GM10266 (cell line): ENCODE measurements around the gene ZNF610.
"Not testable (repeated sequence)": the region's sequence is repeated elsewhere in the genome, so short reads cannot be mapped to it uniquely, and the experiment has no call there.

Source experiments
- DNase-seq: peaks from one replicate; pipeline ENCODE4 v3.0.0; 2012; ENCODE audit errors: extremely low spot score
- TF ChIP-seq, protein P1 (sequence below): IDR thresholded peaks from 2 replicates; pipeline ENCODE4 v1.5.1; 2012; ENCODE audit warnings: mild to moderate bottlenecking, low read depth; ENCODE audit not compliant: control insufficient read depth, insufficient read depth; ENCODE audit errors: missing control alignments

ZNF610 gene

DNA sequence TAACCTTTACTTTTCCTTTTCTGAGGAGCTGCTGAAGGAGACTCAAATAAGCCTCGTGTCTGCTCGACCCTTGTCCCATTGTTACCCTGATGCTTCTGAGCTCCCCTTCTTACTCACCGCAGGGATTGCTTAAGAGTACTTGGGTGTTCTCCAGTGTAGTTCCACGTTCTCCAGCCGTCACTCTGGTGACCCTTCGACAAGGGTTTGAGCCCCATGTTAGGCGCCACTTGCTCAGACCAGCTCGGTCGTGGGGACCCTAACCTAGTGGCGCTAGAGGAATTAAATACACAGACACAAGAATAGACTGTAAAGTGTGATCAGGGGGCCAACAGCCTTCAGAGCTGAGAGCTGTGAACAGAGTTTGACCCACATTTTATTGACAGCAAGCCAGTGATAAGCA, 28.8 kb upstream of the ZNF610 start:
- DNase-seq, result no peak
- TF ChIP-seq, protein P1, sequence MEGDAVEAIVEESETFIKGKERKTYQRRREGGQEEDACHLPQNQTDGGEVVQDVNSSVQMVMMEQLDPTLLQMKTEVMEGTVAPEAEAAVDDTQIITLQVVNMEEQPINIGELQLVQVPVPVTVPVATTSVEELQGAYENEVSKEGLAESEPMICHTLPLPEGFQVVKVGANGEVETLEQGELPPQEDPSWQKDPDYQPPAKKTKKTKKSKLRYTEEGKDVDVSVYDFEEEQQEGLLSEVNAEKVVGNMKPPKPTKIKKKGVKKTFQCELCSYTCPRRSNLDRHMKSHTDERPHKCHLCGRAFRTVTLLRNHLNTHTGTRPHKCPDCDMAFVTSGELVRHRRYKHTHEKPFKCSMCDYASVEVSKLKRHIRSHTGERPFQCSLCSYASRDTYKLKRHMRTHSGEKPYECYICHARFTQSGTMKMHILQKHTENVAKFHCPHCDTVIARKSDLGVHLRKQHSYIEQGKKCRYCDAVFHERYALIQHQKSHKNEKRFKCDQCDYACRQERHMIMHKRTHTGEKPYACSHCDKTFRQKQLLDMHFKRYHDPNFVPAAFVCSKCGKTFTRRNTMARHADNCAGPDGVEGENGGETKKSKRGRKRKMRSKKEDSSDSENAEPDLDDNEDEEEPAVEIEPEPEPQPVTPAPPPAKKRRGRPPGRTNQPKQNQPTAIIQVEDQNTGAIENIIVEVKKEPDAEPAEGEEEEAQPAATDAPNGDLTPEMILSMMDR, result no peak

DNA sequence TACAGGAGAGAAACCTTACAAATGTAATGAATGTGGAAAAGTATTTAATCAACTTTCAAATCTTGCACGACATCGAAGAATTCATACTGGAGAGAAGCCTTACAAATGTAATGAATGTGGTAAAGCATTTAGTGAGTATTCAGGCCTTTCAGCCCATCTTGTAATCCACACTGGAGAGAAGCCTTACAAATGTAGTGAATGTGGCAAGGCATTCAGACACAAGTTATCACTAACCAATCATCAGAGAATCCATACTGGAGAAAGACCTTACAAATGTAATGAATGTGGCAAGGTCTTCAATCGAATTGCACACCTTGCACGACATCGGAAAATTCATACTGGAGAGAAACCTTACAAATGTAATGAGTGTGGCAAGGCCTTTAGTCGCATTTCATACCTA, 13.6 kb upstream of the ZNF610 start:
- no peak for DNase-seq
- TF ChIP-seq, protein P1, result no peak

DNA sequence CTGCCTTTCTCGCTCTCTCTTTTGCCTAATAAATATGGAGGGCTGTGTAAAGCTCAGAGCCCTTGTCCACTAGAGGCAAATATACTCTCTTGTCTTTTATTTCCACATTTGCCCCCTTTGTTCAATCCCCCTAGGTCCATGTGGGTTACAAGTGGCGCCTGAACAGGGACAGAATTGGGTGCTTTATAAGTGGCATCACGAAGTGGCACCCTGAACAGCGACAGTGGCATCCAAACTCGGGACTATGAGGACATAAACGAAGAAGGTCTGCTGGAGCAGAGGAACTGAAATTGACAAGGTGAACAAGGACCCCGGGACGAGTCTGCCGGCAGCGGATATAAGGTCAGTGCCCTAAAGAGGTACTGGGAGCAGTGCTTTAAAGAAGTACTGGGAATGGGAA, 4.3 kb upstream of the ZNF610 start:
- TF ChIP-seq, protein P1, result no peak
- DNase-seq, result no peak

DNA sequence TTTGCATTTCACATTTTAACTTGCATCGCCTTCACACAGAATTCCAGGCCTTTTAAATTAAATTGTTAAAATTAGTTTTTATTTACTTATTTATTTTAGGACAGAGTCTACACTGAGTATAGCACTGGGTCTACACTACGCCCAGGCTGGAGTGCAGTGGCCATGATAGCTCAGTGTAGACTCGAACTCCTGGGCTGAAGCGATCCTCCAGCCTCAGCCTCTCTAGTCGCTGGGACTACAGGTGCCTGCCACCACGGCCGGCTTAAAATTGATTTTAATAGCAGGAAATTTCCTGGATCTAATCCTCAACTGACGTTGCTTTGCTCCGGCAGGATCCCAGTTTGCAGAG, 301 bp upstream of the ZNF610 start:
- no peak for DNase-seq
- TF ChIP-seq, protein P1, result no peak

DNA sequence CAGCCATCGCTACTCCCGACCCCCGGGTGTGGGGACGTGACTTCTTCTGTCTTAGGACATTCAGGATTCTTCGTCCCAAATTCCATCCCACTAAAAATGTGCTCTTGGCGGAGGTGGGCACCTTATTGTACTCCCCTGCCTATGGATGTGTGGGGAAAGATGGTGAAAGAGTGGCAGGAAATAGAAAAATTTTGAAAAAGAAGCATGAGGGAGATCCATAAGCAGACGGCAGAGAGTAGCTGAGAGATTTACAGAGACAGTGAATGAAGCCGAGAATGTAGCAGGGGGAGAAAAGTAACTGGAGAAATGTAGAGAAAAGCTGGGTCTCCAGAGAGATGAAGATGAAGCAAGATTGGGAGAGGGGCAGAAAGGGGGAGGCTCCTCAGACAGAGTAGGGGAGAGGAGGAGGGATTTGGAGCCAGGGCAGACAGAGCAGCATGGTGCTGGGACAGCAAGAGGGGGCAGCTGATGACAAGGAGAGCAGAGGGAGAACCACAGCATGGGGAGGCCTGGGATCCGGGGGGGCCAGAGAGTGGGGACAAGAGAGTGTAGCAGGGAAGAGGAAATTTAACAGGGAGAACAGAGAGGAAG, 843 bp downstream of the ZNF610 start:
- TF ChIP-seq, protein P1, result no peak
- no peak for DNase-seq

DNA sequence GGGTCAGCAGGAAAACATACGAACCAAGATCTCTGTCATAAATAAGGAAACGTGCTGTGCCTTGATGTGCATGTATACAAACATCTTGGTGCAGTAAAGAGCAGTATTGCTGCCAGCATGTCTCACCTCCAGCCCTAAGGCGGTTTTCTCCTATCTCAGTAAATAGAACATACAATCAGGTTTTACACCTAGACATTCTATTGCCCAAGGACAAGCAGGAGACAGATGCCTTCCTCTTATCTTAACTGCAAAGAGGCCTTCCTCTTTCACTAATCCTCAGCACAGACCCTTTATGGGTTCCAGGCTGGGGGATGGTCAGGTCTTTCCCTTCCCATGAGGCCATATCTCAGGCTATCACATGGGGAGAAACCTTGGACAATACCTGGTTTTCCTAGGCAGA, 3.0 kb downstream of the ZNF610 start:
- DNase-seq, result not testable (repeated sequence)

DNA sequence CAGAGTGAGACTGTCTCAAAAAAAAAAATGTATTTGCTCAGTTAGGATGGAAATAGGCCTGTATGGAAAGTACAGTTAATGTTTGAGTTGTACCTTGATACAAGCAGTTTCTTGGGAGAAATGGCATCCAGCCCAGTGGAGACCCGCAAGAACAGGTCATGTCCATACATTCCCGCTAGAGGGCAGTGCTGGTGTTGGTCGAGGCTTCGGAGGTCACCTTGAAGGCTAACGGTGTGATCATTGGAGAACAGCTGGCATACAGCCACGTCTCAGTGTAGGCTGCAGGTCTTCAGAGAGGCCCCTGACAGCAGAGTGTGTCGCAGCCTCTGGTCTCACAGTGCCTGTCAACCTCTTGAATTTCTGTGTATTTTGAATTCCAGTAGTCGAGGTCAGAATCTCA, 7.5 kb downstream of the ZNF610 start:
- DNase-seq, result peak; percentile 17
- TF ChIP-seq, protein P1, result peak; percentile 31

DNA sequence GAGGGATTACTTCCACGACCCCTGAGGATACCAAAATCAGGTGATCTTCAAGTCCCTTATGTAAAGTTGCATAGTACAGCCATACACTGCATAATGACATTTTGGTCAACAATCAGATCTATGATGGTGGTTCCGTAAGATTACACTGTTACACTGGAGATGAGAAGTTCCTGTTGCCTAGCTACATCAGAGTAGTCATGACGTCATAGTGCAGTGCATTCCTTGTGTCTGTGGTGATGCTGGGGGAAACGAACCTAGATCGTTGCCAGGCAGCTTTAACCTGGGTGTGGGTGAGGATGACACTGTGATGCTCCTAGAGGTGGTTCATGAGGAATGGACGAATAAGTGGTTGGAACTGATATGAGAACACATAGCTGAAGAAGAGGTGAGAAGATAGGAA, 9.1 kb downstream of the ZNF610 start:
- no peak for DNase-seq
- TF ChIP-seq, protein P1, result no peak
